Retina (tissue), 1 donor: Measurements from ENCODE around the gene KRTAP10-11.
"Not testable (repeated sequence)": the region's sequence is repeated elsewhere in the genome, so short reads cannot be mapped to it uniquely, and the experiment has no call there.

Experiments used
- DNase-seq: peaks from one replicate; pipeline ENCODE4 v3.0.0-alpha.2; 2016

KRTAP10-11 gene

DNA sequence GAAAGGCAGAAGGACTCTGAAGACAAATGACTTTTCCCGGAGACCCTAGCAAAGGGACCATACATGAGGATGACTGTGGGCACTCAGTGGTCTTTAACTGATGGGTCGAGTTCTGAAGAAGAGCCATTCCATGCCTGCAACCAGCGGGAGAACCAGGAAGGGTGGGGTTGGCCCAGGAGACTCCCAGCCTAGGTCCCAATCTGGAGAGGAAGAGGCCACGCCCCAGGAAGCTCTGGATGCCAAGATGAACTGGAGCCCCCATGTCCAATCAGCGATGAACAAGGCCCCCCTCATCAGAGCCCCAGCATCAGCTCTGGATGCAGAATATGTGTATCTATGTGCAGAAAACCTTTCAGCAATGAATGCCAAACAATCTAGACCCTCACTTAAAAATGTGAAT is 5.5 kb upstream of the KRTAP10-11 start:
- DNase-seq = no peak

DNA sequence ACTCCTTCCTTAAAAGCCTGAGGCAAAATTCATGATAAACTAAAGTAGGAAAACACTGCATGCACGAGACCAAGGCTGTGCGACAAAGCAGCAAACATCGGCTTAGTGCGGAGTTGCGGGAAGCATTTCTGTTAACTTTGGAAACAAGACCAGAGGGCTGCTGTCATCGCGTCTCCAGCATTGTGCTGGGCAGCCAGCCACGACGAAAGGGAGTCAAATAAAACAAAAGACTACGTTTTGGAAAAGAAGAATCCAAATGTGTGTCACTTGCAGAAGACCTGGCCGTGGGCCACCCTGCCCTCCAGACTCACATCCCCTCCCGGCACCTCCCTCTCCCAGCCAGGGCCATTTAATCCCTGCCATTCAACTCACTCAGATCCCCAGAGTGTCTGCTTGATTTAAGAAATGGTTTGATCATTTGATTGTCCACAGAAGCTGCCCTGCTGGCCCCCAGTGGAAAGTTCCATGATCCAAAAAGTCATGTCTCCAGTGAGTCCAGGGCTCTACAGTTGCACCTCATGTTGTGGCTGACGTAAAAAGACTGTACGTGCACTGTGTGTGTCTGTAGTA is 2.4 kb upstream of the KRTAP10-11 start:
- DNase-seq = no peak

- no peak for DNase-seq
Measured at GRCh38 chr21:44644878-44645277, 1.3 kb upstream of the KRTAP10-11 start.

DNA sequence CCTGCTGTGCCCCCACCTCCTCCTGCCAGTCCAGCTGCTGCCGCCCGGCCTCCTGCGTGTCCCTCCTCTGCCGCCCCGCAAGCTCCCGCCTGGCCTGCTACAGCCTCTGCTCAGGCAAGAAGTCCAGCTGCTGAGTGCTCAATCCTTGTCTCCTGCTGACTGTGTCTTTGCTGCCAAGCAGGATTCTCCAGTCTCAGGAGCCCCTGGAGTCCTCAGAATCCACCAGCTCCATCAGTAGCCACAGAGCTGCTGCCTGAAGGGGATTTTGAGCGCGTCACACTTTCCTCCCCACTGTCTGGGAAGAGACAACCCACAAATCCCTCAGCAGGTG is 973 bp downstream of the KRTAP10-11 start:
- DNase-seq = peak; percentile 48

DNA sequence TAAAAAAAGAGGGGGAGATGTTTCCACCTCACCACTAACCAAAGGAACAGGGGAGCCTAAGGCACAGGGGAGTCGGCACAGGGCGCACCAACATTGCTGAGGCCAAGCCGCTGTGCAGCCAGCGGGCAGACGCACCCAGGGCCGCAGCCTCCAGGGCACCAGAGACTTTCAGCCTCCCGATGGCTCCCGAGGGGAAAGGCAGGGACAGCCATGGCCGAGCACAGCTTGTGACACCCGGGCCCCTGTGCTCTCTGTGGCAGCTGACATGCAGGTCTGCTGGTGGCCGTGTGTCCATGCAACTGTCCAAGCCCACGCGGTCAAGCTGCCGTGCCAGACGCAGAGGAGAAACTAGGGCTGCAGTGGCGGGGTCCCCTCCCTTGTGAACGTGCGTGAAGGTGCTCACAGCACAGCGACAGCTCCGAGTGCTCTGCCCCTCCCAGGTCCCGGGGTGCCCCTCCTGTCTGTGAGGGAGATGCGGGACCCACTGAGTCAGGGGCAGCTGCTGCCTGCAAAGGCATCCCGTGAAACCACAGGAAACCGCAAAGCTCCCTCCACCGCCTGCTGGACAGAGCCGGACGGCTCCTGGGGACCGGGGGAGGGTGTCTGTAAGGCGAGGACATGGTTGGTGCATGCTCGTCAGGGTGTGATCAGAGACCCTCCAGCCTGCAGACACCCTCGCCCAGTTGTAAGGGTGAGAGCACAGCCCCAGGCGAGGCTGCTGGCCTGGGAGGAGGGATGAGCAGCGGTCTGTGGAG is 2.5 kb downstream of the KRTAP10-11 start:
- no peak for DNase-seq

- DNase-seq = no peak
Measured at GRCh38 chr21:44649521-44650100, 3.4 kb downstream of the KRTAP10-11 start.

DNA sequence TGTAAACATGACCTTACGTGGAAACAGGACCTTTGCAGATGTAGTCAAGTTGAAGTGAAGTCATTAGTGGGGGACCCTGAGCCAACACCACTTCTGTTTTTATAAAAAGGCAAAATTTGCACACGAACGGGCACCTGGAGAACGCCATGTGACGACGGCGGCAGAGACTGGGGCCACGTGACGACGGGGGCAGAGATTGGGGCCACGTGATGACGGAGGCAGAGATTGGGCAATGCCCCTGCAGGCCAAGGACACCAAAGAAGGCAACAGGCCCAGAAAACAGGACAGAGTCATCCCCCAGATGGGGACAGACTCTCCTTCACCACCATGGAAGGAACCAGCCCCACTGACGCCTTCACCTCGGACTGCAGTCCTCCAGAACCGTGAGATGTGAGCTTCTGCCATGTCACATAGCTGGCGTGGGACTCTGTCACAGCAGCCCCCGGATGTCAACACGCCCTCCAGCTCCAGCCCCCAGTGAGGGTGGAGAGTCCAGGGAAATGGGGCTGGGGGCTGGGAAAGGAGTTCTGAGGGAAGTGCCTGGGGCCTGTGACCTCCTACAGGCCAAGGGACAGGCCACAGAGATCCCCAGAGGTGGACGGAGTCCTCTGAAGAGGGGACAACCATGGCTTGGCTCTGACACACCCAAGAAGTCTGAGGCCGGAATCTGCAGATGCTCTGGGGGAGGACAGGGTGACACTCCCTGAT is 4.2 kb downstream of the KRTAP10-11 start:
- no peak for DNase-seq

- DNase-seq = no peak
Measured at GRCh38 chr21:44650973-44651675, 4.9 kb downstream of the KRTAP10-11 start.

- no peak for DNase-seq
Measured at GRCh38 chr21:44653123-44653522, 6.9 kb downstream of the KRTAP10-11 start.

DNA sequence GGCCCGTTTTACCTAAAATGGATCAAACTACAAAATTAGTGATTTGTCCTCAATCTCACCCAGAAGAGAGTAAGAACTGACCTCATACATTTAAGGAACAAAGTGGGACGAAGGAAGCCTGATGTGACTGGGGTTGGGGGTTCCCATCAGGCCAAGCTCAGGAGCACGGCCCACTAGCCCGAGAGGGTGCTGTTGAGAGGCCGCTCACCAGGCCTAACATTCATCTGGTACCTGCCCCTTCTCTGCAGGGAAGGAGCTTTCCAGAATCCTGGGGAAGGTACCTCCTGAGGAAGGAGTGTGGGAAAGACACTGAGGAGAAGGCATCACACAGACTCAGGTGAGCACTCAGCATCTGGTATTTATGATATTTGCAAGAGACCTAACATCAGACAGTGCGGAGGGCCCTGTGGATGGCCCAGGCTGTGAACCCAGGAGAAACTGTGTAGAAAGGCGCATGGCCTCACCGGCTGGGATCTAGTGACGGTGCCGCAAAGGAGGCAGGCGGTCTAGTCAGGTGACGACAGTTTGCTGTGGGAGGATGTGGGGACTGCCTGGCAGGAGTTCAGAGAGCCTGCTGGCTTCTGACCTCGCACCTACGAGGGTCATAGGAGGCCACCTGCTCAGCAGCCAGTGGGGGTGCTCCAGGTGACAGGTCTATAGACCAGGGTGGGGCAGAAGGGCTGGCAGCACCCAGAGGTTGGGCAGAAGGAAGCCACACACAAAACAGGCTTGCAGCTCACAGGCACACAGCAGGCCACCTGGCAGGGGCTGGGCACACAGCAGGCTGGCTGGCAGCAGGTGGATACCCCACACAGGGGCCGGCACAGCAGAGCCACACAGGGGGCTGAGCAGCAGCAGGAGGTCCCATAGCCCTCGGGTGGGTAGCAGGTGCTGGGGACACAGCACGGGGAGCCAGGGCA is 7.7 kb downstream of the KRTAP10-11 start:
- DNase-seq = no peak

- no peak for DNase-seq
Measured at GRCh38 chr21:44654576-44655175, 8.5 kb downstream of the KRTAP10-11 start, which contains the start of gene KRTAP12-4. KRTAP12-4 (minus strand) TSS chr21:44654659; CDS start chr21:44654614, 45 bp downstream.

GRCh38 chr21:44656868-44657267 is 10.7 kb downstream of the KRTAP10-11 start:
- no peak for DNase-seq

GRCh38 chr21:44657635-44658540 is 11.7 kb downstream of the KRTAP10-11 start, which contains the start of gene KRTAP12-3:
KRTAP12-3 (plus strand) TSS chr21:44657932; CDS start chr21:44657980, 48 bp downstream.
- DNase-seq = no peak

GRCh38 chr21:44658541-44658910 is 12.3 kb downstream of the KRTAP10-11 start:
- DNase-seq = no peak

DNA sequence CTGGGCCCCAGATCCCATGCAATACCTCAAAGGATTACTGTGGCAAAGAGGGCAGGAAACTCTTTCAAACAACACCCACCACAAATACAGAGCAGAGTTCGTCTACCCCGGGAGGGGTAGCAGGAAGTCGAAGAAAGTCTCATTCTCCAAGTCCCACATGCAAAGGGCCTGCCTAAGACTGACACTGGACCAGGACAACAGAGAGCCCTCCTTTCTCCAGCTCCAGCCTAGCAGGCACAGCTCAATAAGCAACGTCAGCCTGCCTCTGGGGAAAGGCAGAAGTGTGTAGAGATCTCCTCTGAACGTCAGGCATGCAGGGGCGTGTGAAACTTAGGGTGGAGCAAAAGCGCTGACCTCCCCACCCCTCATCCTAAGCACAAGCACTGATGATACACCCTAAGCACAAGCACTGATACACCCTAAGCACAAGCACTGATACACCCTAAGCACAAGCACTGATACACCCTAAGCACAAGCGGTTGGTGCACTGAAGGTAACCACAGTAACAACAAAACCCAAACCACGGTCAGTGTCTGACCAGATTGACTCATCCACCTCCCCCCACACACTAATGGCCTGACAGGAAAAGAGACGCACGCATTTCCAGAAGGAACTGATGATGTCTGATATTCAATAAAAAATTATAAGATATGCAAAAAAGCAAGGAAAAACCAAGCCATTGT is 12.8 kb downstream of the KRTAP10-11 start:
- DNase-seq = no peak

DNA sequence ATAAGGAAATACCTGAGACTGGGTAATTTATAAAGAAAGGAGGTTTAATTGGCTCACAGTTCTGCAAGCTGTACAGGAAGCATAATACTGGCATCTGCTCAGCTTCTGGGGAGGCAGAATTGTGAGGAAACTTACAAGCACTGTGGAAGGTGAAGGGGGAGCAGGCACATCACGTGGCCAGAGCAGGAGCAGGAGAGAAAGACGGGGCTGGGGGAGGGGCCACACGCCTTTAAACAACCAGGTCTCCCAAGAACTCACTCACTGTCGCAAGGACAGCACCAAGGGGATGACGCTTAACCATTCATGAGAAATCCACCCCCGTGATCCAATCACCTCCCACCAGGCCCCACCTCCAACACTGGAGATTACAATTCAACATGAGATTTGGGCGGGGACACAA is 15.4 kb downstream of the KRTAP10-11 start:
- not testable (repeated sequence) for DNase-seq

DNA sequence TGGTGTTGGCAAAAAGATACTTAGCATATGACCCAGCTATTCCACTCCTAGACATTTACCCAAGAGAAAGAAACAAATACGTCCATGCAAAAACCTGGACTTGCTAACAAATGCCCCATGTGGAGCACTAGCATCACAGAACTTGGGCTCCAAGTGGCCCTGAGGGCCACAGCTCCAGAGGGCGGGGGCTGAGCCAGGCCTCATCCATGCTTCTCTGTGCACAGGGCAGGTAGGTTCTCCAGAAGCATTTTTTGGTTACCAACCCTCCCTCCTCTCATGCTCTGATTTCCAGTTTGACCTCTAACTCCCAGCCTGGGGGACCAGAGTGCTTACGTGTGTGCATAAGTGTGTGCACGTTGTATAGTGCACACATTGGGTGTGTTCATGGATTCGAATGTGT is 18.5 kb downstream of the KRTAP10-11 start:
- no peak for DNase-seq

DNA sequence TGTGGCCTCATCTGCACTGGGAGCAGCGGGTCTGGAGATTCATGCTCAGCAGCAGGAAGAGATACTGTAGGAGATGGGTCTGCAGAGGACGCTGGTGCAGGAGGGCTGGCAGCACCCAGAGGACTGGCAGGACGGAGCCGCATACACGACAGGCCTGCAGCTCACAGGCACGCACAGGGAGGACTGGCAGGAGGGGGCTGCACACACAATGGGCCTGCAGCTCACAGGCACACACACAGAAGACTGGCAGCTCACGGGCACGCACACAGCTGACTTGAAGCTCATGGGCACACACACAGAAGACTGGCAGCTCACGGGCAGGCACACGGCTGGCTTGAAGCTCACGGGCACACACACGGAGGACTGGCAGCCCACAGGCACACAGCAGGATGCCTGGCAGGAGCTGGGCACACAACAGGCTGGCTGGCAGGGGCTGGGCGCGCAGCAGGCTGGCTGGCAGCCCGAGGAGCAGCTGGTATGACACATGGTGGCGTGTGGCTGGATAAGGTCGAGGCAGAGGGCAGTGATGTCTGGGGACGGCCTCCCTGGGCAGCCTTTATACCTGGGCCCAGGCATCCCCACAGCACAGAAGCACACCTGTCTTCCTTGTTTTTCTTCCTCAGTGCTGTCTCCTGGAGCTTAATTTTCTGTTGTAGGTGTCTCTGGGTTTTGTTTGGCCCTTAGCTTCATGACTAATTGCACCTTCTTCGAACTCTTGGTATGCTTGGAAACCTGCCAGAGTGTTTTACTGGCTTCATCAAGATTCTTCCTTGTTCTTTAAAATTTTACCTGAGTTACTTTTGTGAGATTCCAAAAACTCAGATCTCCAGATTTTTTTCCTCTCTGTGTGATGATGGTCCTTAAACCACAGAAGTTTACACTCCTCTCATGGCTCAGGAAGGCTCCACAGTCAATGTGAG is 20.4 kb downstream of the KRTAP10-11 start, which contains the start of gene KRTAP12-2:
Gene KRTAP12-2 (minus strand): TSS at position 527 of the 920 bp plus-strand sequence. CDS start 41 bp downstream, at position 486.
- DNase-seq = no peak
